GM12878 (cell line): ENCODE data around the gene PLPPR2. TPM values are rescaled to one million over a fixed set of nuclear protein-coding genes. Genes with fewer than 3 reads are reported as not detected.
A peak's percentile ranks its signal among the peaks of the same experiment; 100 is the strongest.

Experiments used
- ATAC-seq: fragments of 200-7000 bp; cut with Tn5 transposase; 3 replicates; pipeline ENCODE4 v1.9.1; 2020; ENCODE audit warnings: mild to moderate bottlenecking, moderate library complexity
- BruUV-seq: library from RNA; stranded (reverse); fragments of 400-500 nt; replicated peaks from 2 replicates; lab custom pipeline; 2021; lab: Mats Ljungman, UMichigan
- CTCF ChIA-PET: fragments of 300-600 bp; sonication (Branson Sonifier 250); formaldehyde crosslinking; extraction: SDS; loops from one replicate; lab custom pipeline; 2021; ENCODE audit warnings: inconsistent platforms; lab: Yijun Ruan, JAX
- POLR2A ChIA-PET: fragments of 350-600 bp; formaldehyde crosslinking; extraction: SDS; loops from one replicate; lab custom pipeline; 2021; ENCODE audit warnings: inconsistent platforms; lab: Charles Lee
- RAD21 ChIA-PET: fragments of 300-600 bp; sonication (Branson Sonifier 250); formaldehyde crosslinking; loops from one replicate; lab custom pipeline; 2023; ENCODE audit warnings: antibody characterized with exemption; ENCODE audit not compliant: unreplicated experiment; lab: Charles Lee
- SMC1A ChIA-PET: fragments of 300-600 bp; sonication (Branson Sonifier 250); formaldehyde crosslinking; loops from one replicate; lab custom pipeline; 2023; ENCODE audit not compliant: unreplicated experiment, uncharacterized antibody; lab: Charles Lee
- DNase-seq: peaks from one replicate; pipeline ENCODE4 v3.0.0-alpha.2; 2011; ENCODE audit warnings: low read depth, low spot score
- FAIRE-seq: peaks from 3 replicates; lab custom pipeline; 2011; peaks lifted over from hg19 to GRCh38; lab: Jason Lieb, UNC
- H2AFZ ChIP-seq: 2 replicates; pipeline ENCODE4 v1.6.0; 2011; ENCODE audit warnings: low read depth, low read length, control low read depth; ENCODE audit not compliant: control insufficient read depth
- H3K27ac ChIP-seq: 2 replicates; pipeline ENCODE4 v1.5.1; 2011; ENCODE audit warnings: control low read depth; ENCODE audit not compliant: control insufficient read depth, insufficient read depth
- H3K27me3 ChIP-seq, 2 experiments: replicated peaks in 1 of 2; 2 replicates each; pipeline versions ENCODE4 v1.6.0 to v1.6.1; 2011; ENCODE audit warnings: low read length in 1 of 2; ENCODE audit not compliant: control insufficient read depth in 2 of 2, insufficient read depth in 2 of 2
- H3K36me3 ChIP-seq, 2 experiments: 2 replicates each; pipeline ENCODE4 v1.5.1; 2011; ENCODE audit warnings: low read length in 1 of 2; ENCODE audit not compliant: control insufficient read depth in 2 of 2, insufficient read depth in 2 of 2
- H3K4me1 ChIP-seq: 2 replicates; pipeline ENCODE4 v1.6.1; 2011; ENCODE audit warnings: mild to moderate bottlenecking, low read length, moderate library complexity, mixed read lengths; ENCODE audit not compliant: control insufficient read depth, insufficient read depth
- H3K4me2 ChIP-seq: 2 replicates; pipeline ENCODE4 v1.6.0; 2011; ENCODE audit warnings: control low read depth; ENCODE audit not compliant: control insufficient read depth, insufficient read depth
- H3K4me3 ChIP-seq: fragments of 200-600 bp; sonication (generic); 2 replicates; pipeline ENCODE4 v1.5.1; 2016
- H3K79me2 ChIP-seq: 2 replicates; pipeline ENCODE4 v1.6.0; 2011; ENCODE audit warnings: low read length; ENCODE audit not compliant: control insufficient read depth, insufficient read depth
- H3K9ac ChIP-seq: 2 replicates; pipeline ENCODE4 v1.8.0; 2011; ENCODE audit warnings: low read length, control low read depth, mixed read lengths; ENCODE audit not compliant: control insufficient read depth, insufficient read depth
- H3K9me3 ChIP-seq: replicated peaks from 3 replicates; pipeline ENCODE4 v1.5.1; 2011; ENCODE audit warnings: mild to moderate bottlenecking, low read length; ENCODE audit not compliant: control insufficient read depth, insufficient read depth
- H4K20me1 ChIP-seq: 2 replicates; pipeline ENCODE4 v1.6.0; 2011; ENCODE audit not compliant: control insufficient read depth, insufficient read depth
- NFYB ChIP-seq: IDR thresholded peaks from 2 replicates; pipeline ENCODE4 v1.6.1; 2011; ENCODE audit warnings: low read depth, mild to moderate bottlenecking, low read length, improper control_type of control experiment, moderate library complexity; ENCODE audit not compliant: insufficient read depth
- POLR2AphosphoS5 ChIP-seq: IDR thresholded peaks from 2 replicates; pipeline ENCODE4 v1.6.1; 2011; ENCODE audit warnings: mild to moderate bottlenecking, low read length, inconsistent platforms
- RUNX3 ChIP-seq: IDR thresholded peaks from 2 replicates; pipeline ENCODE4 v1.6.1; 2012; ENCODE audit warnings: low read length, inconsistent platforms
- SPI1 ChIP-seq: IDR thresholded peaks from 2 replicates; pipeline ENCODE4 v1.6.1; 2011; ENCODE audit warnings: low read depth, mild to moderate bottlenecking, low read length, moderate library complexity, borderline replicate concordance; ENCODE audit not compliant: insufficient read depth
- WGBS: methylation state at CpG from one replicate; pipeline ENCODE4 v1.1.6; 2016; ENCODE audit warnings: low lambda C conversion rate; ENCODE audit not compliant: insufficient replicate concordance, insufficient coverage; ENCODE audit errors: missing lambda C conversion rate; 5-methylcytosine and 5-hydroxymethylcytosine counted together
- in situ Hi-C: fragments of 300-500 bp; cut with MboI; formaldehyde crosslinking; loops from 9 replicates; pipeline ENCODE4 v1.14.3; 2018; ENCODE audit warnings: mixed read lengths
- intact Hi-C: fragments of 100-400 bp; cut with micrococcal nuclease; formaldehyde crosslinking; loops from one replicate; pipeline ENCODE4 v1.14.2; 2022; ENCODE audit not compliant: unreplicated experiment
- polyA plus RNA-seq, 11 experiments: library from polyadenylated mRNA; depleted of rRNA in 4 of 11; unstranded in 6 of 11; stranded (reverse) in 5 of 11; fragments of >200 nt; fragmentation: Nextera tagmentation in 4 of 11; fragmentation: Illumina TruSeq in 1 of 11; extraction: Ambion mirVana in 4 of 11; extraction: Trizol in 1 of 11; gene quantifications; 1 replicate in 1 of 11; 2 replicates in 10 of 11; pipeline versions ENCODE4 v1.2.1 to v1.2.3, GENCODE V29; 2011 to 2016; ENCODE audit warnings: inconsistent platforms in 2 of 11, missing spikeins in 2 of 11, low read depth in 1 of 11
- total RNA-seq, 4 experiments: library from RNA; depleted of rRNA in 3 of 4; stranded (reverse); fragments of >200 nt in 3 of 4; fragmentation: Illumina TruSeq in 1 of 4; extraction: Trizol in 1 of 4; gene quantifications; 2 replicates each; pipeline versions ENCODE4 v1.2.1 to v1.2.3, GENCODE V29; 2013 to 2021

PLPPR2 gene
- total and polyA plus RNA-seq, 10 of the 15 experiments (the other 5 are each of a cell fraction or from before 2014, with no cell fraction given): 0.09 to 2.8 (median 0.70) TPM

- H3K4me1 ChIP-seq: peaks cover 53% of the 10 kb centered on the region
- no peak overlapping the region for H3K4me3 ChIP-seq
- WGBS: 57% methylated on average over 7 of the region's 7 CpGs
- SMC1A ChIA-PET: interaction anchor here (1.0 to 2.2 kb wide), 8 partner anchors 9 to 160 kb away, joined by 3 to 16 read pairs (median 4); partner anchors contain the start of gene SWSAP1
- RAD21 ChIA-PET: interaction anchor here (0.8 to 2.2 kb wide), 4 partner anchors 24 to 160 kb away, joined by 3 to 11 read pairs (median 5); partner anchors contain the start of genes CCDC159 and TMEM205
- no peak overlapping the region for H3K9ac ChIP-seq
- peaks cover 3% of the 10 kb centered on the region; the same call in 2 of the 3 replicates for H3K9me3 ChIP-seq
- H2AFZ ChIP-seq: no peak overlapping the region
- FAIRE-seq: no peak
- BruUV-seq: no TSS peak
- H3K27me3 ChIP-seq: no peaks in the 10 kb centered on the region
- in situ Hi-C loops (no loop called here), intact Hi-C loops (no loop called here)
- POLR2A ChIA-PET: interaction anchor here (0.6 to 4.2 kb wide), 8 partner anchors 10 to 269 kb away, joined by 3 to 23 read pairs (median 5); partner anchors contain the start of genes CCDC159, RAB3D and TMEM205
- no peaks in the 10 kb centered on the region for H4K20me1 ChIP-seq
- TF ChIP-seq RUNX3: 0 out of 2 replicates have a peak, but pooled peaks have one; percentile 19
- peak; percentile 68 for TF ChIP-seq NFYB
- no peak for TF ChIP-seq POLR2AphosphoS5
- TF ChIP-seq SPI1: peak; percentile 34; the same call in 1 of the 2 replicates
- no peaks in the 10 kb centered on the region for H3K79me2 ChIP-seq
- DNase-seq: no peak
- H3K36me3 ChIP-seq: peaks cover 0 to 5% of the 10 kb centered on the region in 2 experiments; a peak in 2 of 4 replicates
- H3K27ac ChIP-seq: no peak overlapping the region
- CTCF ChIA-PET: interaction anchor here (0.7 to 2.5 kb wide), 11 partner anchors 10 to 118 kb away, joined by 3 to 10 read pairs (median 4); partner anchors contain the start of genes CCDC159, RAB3D, SWSAP1 and TMEM205
- H3K4me2 ChIP-seq: 0 out of 2 replicates have a peak overlapping the region, but pooled peaks have one; percentile 19
- ATAC-seq: no peak
Measured at GRCh38 chr19:11322269-11323024, 32.8 kb upstream of the PLPPR2 start.
